Peyer's patch (tissue), 4 donors: ENCODE results near the gene EDA.

ENCODE experiments used
- CTCF ChIP-seq, 6 experiments: fragments of 450-650 bp in 4 of 6; fragments of 200-600 bp in 2 of 6; sonication (generic) in 1 of 6; IDR thresholded peaks; one replicate each; pipeline ENCODE4 v1.5.1; 2017 to 2019; ENCODE audit warnings: antibody characterized with exemption in 6 of 6, mild to moderate bottlenecking in 3 of 6, moderate library complexity in 1 of 6
- POLR2A ChIP-seq, 2 donors: fragments of 450-650 bp; IDR thresholded peaks; one replicate each; pipeline ENCODE4 v1.5.1; 2017; ENCODE audit warnings: antibody characterized with exemption in 2 of 2, mild to moderate bottlenecking in 2 of 2, moderate library complexity in 2 of 2

GRCh38 chrX:70025464-70025863, 409.6 kb downstream of the EDA start:
- no peak for TF ChIP-seq CTCF (IDR thresholded peaks at IDR 0.05)
- no peak for TF ChIP-seq POLR2A (IDR thresholded peaks at IDR 0.05)
